A549 (cell line): ENCODE results near the gene ZNF212. TPM values are rescaled to one million over a fixed set of nuclear protein-coding genes. Genes with fewer than 3 reads are reported as not detected.

Source experiments
- ATAC-seq, 2 experiments: fragments of 200-7000 bp in 1 of 2; fragments of >200 bp in 1 of 2; cut with Nextera tagmentation in 1 of 2; cut with Tn5 transposase in 1 of 2; 3 replicates each; pipeline versions ENCODE4 v1.8.0 to v1.9.1; 2018 to 2020; ENCODE audit warnings: mild to moderate bottlenecking in 1 of 2, moderate library complexity in 1 of 2
- CTCF ChIA-PET: fragments of 300-600 bp; sonication (Branson Sonifier 250); formaldehyde crosslinking; extraction: SDS; loops from one replicate; lab custom pipeline; 2021; ENCODE audit warnings: antibody characterized with exemption, inconsistent platforms; lab: Yijun Ruan, JAX
- POLR2A ChIA-PET: fragments of 350-600 bp; formaldehyde crosslinking; extraction: SDS; loops from one replicate; lab custom pipeline; 2021; ENCODE audit warnings: antibody characterized with exemption, inconsistent platforms; lab: Yijun Ruan, JAX
- DNase-seq, 2 experiments: peaks; one replicate each; pipeline versions ENCODE4 v3.0.0 to v3.0.0-alpha.2; 2011 to 2016; ENCODE audit warnings: low read depth in 1 of 2, low spot score in 1 of 2
- FAIRE-seq: peaks from 2 replicates; lab custom pipeline; 2011; peaks lifted over from hg19 to GRCh38; lab: Jason Lieb, UNC
- H3K27ac ChIP-seq, 2 experiments: fragments of >200 bp; sonication (Bioruptor Twin); formaldehyde crosslinking; 3 replicates each; pipeline ENCODE4 v1.5.1; 2016 to 2017
- H3K4me1 ChIP-seq: fragments of >200 bp; sonication (Bioruptor Twin); formaldehyde crosslinking; 3 replicates; pipeline ENCODE4 v1.6.1; 2016
- H3K4me2 ChIP-seq: fragments of >200 bp; sonication (Bioruptor Twin); formaldehyde crosslinking; 3 replicates; pipeline ENCODE4 v1.6.1; 2016
- H3K4me3 ChIP-seq: fragments of >200 bp; sonication (Bioruptor Twin); formaldehyde crosslinking; 3 replicates; pipeline ENCODE4 v1.5.1; 2016
- H3K9me3 ChIP-seq: fragments of >200 bp; sonication (Bioruptor Twin); formaldehyde crosslinking; 3 replicates; pipeline ENCODE4 v1.6.1; 2016
- CBX8 ChIP-seq: fragments of 200-600 bp; sonication (generic); IDR thresholded peaks from 2 replicates; pipeline ENCODE4 v1.6.1; 2016
- CEBPB ChIP-seq, 2 experiments: fragments of >200 bp in 1 of 2; sonication (Bioruptor Twin) in 1 of 2; formaldehyde crosslinking in 1 of 2; IDR thresholded peaks; 2 replicates each; pipeline ENCODE4 v1.6.1; 2012 to 2016
- CHD4 ChIP-seq: fragments of 200-600 bp; sonication (generic); IDR thresholded peaks from 2 replicates; pipeline ENCODE4 v1.6.1; 2016; ENCODE audit warnings: antibody characterized with exemption, mild to moderate bottlenecking, borderline replicate concordance
- EP300 ChIP-seq, 2 experiments: fragments of >200 bp; sonication (Bioruptor Twin); formaldehyde crosslinking; IDR thresholded peaks; 2 replicates in 1 of 2; 3 replicates in 1 of 2; pipeline ENCODE4 v1.6.1; 2016 to 2017
- FOSB ChIP-seq: fragments of 250-450 bp; sonication (Bioruptor Pico); IDR thresholded peaks from 2 replicates; pipeline ENCODE4 v1.5.0; 2020; ENCODE audit warnings: mild to moderate bottlenecking, moderate library complexity
- FOSL2 ChIP-seq, 2 experiments: fragments of 450-650 bp in 1 of 2; fragments of >200 bp in 1 of 2; sonication (Bioruptor Twin) in 1 of 2; formaldehyde crosslinking; IDR thresholded peaks; 2 replicates each; pipeline versions ENCODE4 v1.5.0 to v1.6.1; 2016 to 2020; ENCODE audit warnings: mild to moderate bottlenecking in 1 of 2, moderate library complexity in 1 of 2
- GATA3 ChIP-seq: IDR thresholded peaks from 2 replicates; pipeline ENCODE4 v1.6.1; 2012; ENCODE audit warnings: borderline replicate concordance
- HEYL ChIP-seq: fragments of 250-450 bp; sonication (Bioruptor Pico); IDR thresholded peaks from 2 replicates; pipeline ENCODE4 v1.8.0; 2021; ENCODE audit warnings: mild to moderate bottlenecking, moderate library complexity
- HOXA7 ChIP-seq: fragments of 250-450 bp; sonication (Bioruptor Pico); IDR thresholded peaks from 2 replicates; pipeline ENCODE4 v1.5.0; 2020; ENCODE audit warnings: mild to moderate bottlenecking, moderate library complexity
- JUN ChIP-seq, 2 experiments: fragments of >200 bp; sonication (Bioruptor Twin); formaldehyde crosslinking; IDR thresholded peaks; 2 replicates in 1 of 2; 3 replicates in 1 of 2; pipeline ENCODE4 v1.6.1; 2016 to 2017
- KDM1A ChIP-seq: fragments of 200-600 bp; sonication (generic); IDR thresholded peaks from 2 replicates; pipeline ENCODE4 v1.6.1; 2016; ENCODE audit warnings: low read depth, mild to moderate bottlenecking
- KDM5A ChIP-seq: fragments of 200-600 bp; sonication (generic); IDR thresholded peaks from 2 replicates; pipeline ENCODE4 v1.6.1; 2016; ENCODE audit warnings: antibody characterized with exemption, mild to moderate bottlenecking
- MAFK ChIP-seq: fragments of 450-650 bp; IDR thresholded peaks from 2 replicates; pipeline ENCODE4 v1.6.1; 2014; ENCODE audit not compliant: partially characterized antibody
- MAZ ChIP-seq: fragments of 150-350 bp; IDR thresholded peaks from 2 replicates; pipeline ENCODE4 v1.6.1; 2014; ENCODE audit warnings: antibody characterized with exemption, low read depth, low read length, borderline replicate concordance
- NFE2L2 ChIP-seq: fragments of 150-350 bp; conservative IDR thresholded peaks from 2 replicates; pipeline ENCODE4 v1.6.1; 2014; ENCODE audit warnings: low read length
- NR3C1 ChIP-seq: fragments of >200 bp; sonication (Bioruptor Twin); formaldehyde crosslinking; IDR thresholded peaks from 3 replicates; pipeline ENCODE4 v1.6.1; 2017
- POLR2A ChIP-seq: IDR thresholded peaks from 2 replicates; pipeline ENCODE4 v1.6.1; 2012; ENCODE audit warnings: mild to moderate bottlenecking, low read length
- RAD21 ChIP-seq, 2 experiments: fragments of >200 bp in 1 of 2; sonication (Bioruptor Twin) in 1 of 2; formaldehyde crosslinking in 1 of 2; IDR thresholded peaks in 1 of 2; conservative IDR thresholded peaks in 1 of 2; 2 replicates in 1 of 2; 3 replicates in 1 of 2; pipeline ENCODE4 v1.6.1; 2012 to 2018; ENCODE audit warnings: inconsistent platforms in 1 of 2
- RARB ChIP-seq: fragments of 250-450 bp; sonication (Bioruptor Pico); IDR thresholded peaks from 2 replicates; pipeline ENCODE4 v1.8.0; 2021; ENCODE audit warnings: mild to moderate bottlenecking, moderate library complexity
- RCOR1 ChIP-seq: fragments of 150-350 bp; IDR thresholded peaks from 2 replicates; pipeline ENCODE4 v1.6.1; 2014; ENCODE audit warnings: antibody characterized with exemption, low read length, low read depth
- RFX5 ChIP-seq: fragments of 450-650 bp; IDR thresholded peaks from 2 replicates; pipeline ENCODE4 v1.7.1; 2014; ENCODE audit warnings: antibody characterized with exemption, mild to moderate bottlenecking, moderate library complexity
- SMC3 ChIP-seq: fragments of >200 bp; sonication (Bioruptor Twin); formaldehyde crosslinking; IDR thresholded peaks from 3 replicates; pipeline ENCODE4 v1.6.1; 2018; ENCODE audit warnings: inconsistent platforms
- ZC3H11A ChIP-seq: fragments of 450-650 bp; IDR thresholded peaks from 2 replicates; pipeline ENCODE4 v1.6.1; 2014; ENCODE audit warnings: antibody characterized with exemption, mild to moderate bottlenecking
- WGBS: methylation state at CpG from one replicate; pipeline ENCODE4 v1.1.6; 2017; ENCODE audit errors: missing lambda C conversion rate; 5-methylcytosine and 5-hydroxymethylcytosine counted together
- polyA minus RNA-seq: library from RNA; depleted of rRNA, polyadenylated mRNA; stranded (reverse); fragments of >200 nt; gene quantifications from 2 replicates; pipeline ENCODE4 v1.2.3, GENCODE V29; 2011; rRNA and poly(A)+ RNA removed
- polyA plus RNA-seq, 4 experiments: library from polyadenylated mRNA; depleted of rRNA in 3 of 4; stranded (reverse); fragments of >200 nt; fragmentation: RNase III in 1 of 4; extraction: RNeasy Plus Mini Kit Qiagen cat#74134 plus additional on column Dnase treatment in 1 of 4; gene quantifications; 2 replicates in 3 of 4; 3 replicates in 1 of 4; pipeline ENCODE4 v1.2.3, GENCODE V29; 2011 to 2017
- TF ChIP-seq, protein P1 (sequence below): fragments of 250-450 bp; sonication (Bioruptor Pico); IDR thresholded peaks from 2 replicates; pipeline ENCODE4 v1.5.0; 2020; ENCODE audit warnings: low read depth, mild to moderate bottlenecking, moderate library complexity
- TF ChIP-seq, protein P2 (sequence below): fragments of 200-600 bp; sonication (generic); IDR thresholded peaks from 2 replicates; pipeline ENCODE4 v1.6.1; 2016; ENCODE audit warnings: antibody characterized with exemption, mild to moderate bottlenecking, moderate library complexity
- TF ChIP-seq, protein P3 (sequence below): fragments of 150-350 bp; IDR thresholded peaks from 2 replicates; pipeline ENCODE4 v1.6.1; 2014; ENCODE audit warnings: low read depth, mild to moderate bottlenecking, low read length
- TF ChIP-seq, protein P4 (sequence below): fragments of >200 bp; sonication (Bioruptor Twin); formaldehyde crosslinking; IDR thresholded peaks from 3 replicates; pipeline ENCODE4 v1.5.1; 2016
- TF ChIP-seq, protein P5 (sequence below): fragments of >200 bp; sonication (Bioruptor Twin); formaldehyde crosslinking; IDR thresholded peaks from 2 replicates; pipeline ENCODE4 v1.6.1; 2016
- TF ChIP-seq, protein P6 (sequence below): IDR thresholded peaks from 2 replicates; pipeline ENCODE4 v1.6.1; 2012; ENCODE audit warnings: low read depth, borderline replicate concordance

ZNF212 gene
- polyA plus RNA-seq (2011; rRNA removed): 5.3 and 5.5 TPM in 2 replicates
- 4.4 and 5.8 TPM in 2 replicates for polyA plus RNA-seq (2012; cell fraction: cytosol; rRNA removed)
- 20.1 and 24.1 TPM in 2 replicates for polyA plus RNA-seq (2012; cell fraction: nucleus; rRNA removed)
- polyA plus RNA-seq (2017; fragmentation: RNase III; extraction: RNeasy Plus Mini Kit Qiagen cat#74134 plus additional on column Dnase treatment): 6.0 to 7.9 TPM (median 6.7 TPM) in 3 replicates
- 4.1 and 5.6 TPM in 2 replicates for polyA minus RNA-seq

DNA sequence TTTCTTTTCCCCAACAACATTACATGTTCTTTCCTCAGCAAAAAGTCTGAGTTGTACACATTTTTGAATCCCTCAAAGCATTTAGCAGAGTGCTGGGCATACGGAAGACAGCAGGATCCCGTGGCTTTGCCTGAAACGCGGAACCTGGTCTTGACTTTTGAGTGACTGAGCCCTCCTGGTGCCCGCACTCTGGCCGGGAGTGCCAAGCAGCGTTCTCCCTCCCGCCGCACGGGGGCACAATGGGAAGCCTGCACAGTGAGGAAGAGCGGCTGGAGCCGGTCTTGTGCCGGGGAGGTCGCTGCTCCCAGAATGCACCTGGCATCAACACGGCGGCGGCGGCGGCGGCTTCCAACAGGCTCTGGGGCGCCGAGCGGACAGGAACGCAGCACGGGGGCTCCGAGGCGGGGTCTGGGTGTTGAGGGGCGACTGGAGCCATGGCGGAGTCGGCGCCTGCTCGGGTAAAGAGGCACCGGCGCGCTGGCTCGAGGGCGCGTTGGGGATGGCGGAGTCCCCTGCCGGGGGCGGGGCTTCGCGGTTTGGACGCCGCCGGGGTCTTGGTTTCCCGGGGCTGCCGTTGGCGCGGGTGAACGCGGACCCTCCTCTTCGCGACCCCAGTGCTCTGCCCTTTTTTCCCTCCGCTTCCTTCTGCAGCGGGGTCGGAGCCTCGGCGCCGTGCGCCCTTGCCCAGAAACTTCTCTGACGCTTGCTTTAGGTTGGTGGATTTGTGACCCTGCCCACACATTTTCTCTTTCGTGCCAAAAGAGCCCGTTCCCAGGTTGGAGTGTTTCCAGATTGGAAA lies at the start of gene ZNF212:
Gene ZNF212, plus strand, starts transcription at position 307 of the 799 bp plus-strand sequence. Its CDS starts 128 bp downstream, at position 435.
- Histone ChIP-seq H3K4me3 (peak within 1 kb of the TSS; percentile 74), H3K27ac (peak within 1 kb of the TSS; percentile 79 to 93), H3K4me1 (peaks cover 22% of the 10 kb centered on the region), H3K4me2 (peak within 1 kb of the TSS; percentile 95), H3K9me3 (peaks cover 12% of the 10 kb centered on the region)
- CTCF ChIA-PET: interaction anchor here (0.6 to 2.4 kb wide), 5 partner anchors 12 to 362 kb away, joined by 3 to 13 read pairs (median 6); partner anchors contain the start of genes ZNF282 and ZNF783
- under 1% methylated on average over 46 of the region's 64 CpGs for WGBS
- peak; percentile 99 to 100 for ATAC-seq
- DNase-seq: peak; percentile 93 to 99
- FAIRE-seq: no peak
- POLR2A ChIA-PET: interaction anchor here (1.5 kb wide), 1 partner anchor 22 kb away, joined by 4 read pairs; the partner anchor contains the start of gene ZNF783
- TF ChIP-seq KDM1A (no peak), HOXA7 (CRISPR knock-in tag) (no peak), CBX8 (no peak), FOSB (CRISPR knock-in tag) (no peak), HEYL (CRISPR knock-in tag) (no peak), CEBPB (IDR thresholded peaks at IDR 0.05) (no peak), ZC3H11A (no peak), RAD21 (conservative IDR thresholded peaks at IDR 0.05 in 1 of 2, IDR thresholded peaks at IDR 0.05 in 1 of 2) (peak in 1 of 2 experiments; percentile 38; a peak in 3 of 5 replicates), GATA3 (no peak), SMC3 (peak; percentile 54), MAFK (no peak), POLR2A (0 out of 2 replicates have a peak, but pooled peaks have one; percentile 10), RARB (CRISPR knock-in tag) (no peak), KDM5A (peak; percentile 56; the same call in 1 of the 2 replicates), JUN (IDR thresholded peaks at IDR 0.05) (peak in 1 of 2 experiments; percentile 92; a peak in 4 of 5 replicates), CHD4 (no peak), MAZ (no peak), RFX5 (no peak), RCOR1 (no peak), EP300 (IDR thresholded peaks at IDR 0.05) (no peak), NR3C1 (no peak), FOSL2 (IDR thresholded peaks at IDR 0.05) (no peak), FOSL2 (CRISPR knock-in tag; IDR thresholded peaks at IDR 0.05) (no peak), NFE2L2 (no peak)
- TF ChIP-seq, protein P1, sequence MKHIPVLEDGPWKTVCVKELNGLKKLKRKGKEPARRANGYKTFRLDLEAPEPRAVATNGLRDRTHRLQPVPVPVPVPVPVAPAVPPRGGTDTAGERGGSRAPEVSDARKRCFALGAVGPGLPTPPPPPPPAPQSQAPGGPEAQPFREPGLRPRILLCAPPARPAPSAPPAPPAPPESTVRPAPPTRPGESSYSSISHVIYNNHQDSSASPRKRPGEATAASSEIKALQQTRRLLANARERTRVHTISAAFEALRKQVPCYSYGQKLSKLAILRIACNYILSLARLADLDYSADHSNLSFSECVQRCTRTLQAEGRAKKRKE (CRISPR knock-in tag): 0 out of 2 replicates have a peak, but pooled peaks have one; percentile 9
- TF ChIP-seq, protein P2, sequence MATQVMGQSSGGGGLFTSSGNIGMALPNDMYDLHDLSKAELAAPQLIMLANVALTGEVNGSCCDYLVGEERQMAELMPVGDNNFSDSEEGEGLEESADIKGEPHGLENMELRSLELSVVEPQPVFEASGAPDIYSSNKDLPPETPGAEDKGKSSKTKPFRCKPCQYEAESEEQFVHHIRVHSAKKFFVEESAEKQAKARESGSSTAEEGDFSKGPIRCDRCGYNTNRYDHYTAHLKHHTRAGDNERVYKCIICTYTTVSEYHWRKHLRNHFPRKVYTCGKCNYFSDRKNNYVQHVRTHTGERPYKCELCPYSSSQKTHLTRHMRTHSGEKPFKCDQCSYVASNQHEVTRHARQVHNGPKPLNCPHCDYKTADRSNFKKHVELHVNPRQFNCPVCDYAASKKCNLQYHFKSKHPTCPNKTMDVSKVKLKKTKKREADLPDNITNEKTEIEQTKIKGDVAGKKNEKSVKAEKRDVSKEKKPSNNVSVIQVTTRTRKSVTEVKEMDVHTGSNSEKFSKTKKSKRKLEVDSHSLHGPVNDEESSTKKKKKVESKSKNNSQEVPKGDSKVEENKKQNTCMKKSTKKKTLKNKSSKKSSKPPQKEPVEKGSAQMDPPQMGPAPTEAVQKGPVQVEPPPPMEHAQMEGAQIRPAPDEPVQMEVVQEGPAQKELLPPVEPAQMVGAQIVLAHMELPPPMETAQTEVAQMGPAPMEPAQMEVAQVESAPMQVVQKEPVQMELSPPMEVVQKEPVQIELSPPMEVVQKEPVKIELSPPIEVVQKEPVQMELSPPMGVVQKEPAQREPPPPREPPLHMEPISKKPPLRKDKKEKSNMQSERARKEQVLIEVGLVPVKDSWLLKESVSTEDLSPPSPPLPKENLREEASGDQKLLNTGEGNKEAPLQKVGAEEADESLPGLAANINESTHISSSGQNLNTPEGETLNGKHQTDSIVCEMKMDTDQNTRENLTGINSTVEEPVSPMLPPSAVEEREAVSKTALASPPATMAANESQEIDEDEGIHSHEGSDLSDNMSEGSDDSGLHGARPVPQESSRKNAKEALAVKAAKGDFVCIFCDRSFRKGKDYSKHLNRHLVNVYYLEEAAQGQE: no peak
- TF ChIP-seq, protein P3, sequence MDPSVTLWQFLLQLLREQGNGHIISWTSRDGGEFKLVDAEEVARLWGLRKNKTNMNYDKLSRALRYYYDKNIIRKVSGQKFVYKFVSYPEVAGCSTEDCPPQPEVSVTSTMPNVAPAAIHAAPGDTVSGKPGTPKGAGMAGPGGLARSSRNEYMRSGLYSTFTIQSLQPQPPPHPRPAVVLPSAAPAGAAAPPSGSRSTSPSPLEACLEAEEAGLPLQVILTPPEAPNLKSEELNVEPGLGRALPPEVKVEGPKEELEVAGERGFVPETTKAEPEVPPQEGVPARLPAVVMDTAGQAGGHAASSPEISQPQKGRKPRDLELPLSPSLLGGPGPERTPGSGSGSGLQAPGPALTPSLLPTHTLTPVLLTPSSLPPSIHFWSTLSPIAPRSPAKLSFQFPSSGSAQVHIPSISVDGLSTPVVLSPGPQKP: no peak
- TF ChIP-seq, protein P4, sequence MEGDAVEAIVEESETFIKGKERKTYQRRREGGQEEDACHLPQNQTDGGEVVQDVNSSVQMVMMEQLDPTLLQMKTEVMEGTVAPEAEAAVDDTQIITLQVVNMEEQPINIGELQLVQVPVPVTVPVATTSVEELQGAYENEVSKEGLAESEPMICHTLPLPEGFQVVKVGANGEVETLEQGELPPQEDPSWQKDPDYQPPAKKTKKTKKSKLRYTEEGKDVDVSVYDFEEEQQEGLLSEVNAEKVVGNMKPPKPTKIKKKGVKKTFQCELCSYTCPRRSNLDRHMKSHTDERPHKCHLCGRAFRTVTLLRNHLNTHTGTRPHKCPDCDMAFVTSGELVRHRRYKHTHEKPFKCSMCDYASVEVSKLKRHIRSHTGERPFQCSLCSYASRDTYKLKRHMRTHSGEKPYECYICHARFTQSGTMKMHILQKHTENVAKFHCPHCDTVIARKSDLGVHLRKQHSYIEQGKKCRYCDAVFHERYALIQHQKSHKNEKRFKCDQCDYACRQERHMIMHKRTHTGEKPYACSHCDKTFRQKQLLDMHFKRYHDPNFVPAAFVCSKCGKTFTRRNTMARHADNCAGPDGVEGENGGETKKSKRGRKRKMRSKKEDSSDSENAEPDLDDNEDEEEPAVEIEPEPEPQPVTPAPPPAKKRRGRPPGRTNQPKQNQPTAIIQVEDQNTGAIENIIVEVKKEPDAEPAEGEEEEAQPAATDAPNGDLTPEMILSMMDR: peak; percentile 77
- TF ChIP-seq, protein P5, sequence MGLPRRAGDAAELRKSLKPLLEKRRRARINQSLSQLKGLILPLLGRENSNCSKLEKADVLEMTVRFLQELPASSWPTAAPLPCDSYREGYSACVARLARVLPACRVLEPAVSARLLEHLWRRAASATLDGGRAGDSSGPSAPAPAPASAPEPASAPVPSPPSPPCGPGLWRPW: no peak
- TF ChIP-seq, protein P6, sequence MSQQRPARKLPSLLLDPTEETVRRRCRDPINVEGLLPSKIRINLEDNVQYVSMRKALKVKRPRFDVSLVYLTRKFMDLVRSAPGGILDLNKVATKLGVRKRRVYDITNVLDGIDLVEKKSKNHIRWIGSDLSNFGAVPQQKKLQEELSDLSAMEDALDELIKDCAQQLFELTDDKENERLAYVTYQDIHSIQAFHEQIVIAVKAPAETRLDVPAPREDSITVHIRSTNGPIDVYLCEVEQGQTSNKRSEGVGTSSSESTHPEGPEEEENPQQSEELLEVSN: 0 out of 2 replicates have a peak, but pooled peaks have one; percentile 40
